HFF-Myc (cell line): ENCODE results near the gene RYR2.

Source experiments
- DNase-seq: peaks from one replicate; pipeline ENCODE4 v3.0.0-alpha.2; 2011; ENCODE audit warnings: low read depth; ENCODE audit errors: extremely low read depth
- H3K4me3 ChIP-seq: replicated peaks from 2 replicates; pipeline ENCODE4 v1.5.1; 2011; ENCODE audit warnings: low read depth, mild to moderate bottlenecking, control low read depth, low read length
- CTCF ChIP-seq: IDR thresholded peaks from 2 replicates; pipeline ENCODE4 v1.5.1; 2012; ENCODE audit warnings: mild to moderate bottlenecking, low read depth, low read length, control low read depth; ENCODE audit errors: missing control alignments

RYR2 gene

GRCh38 chr1:237712586-237713157 lies 670.7 kb downstream of the RYR2 start:
- no peak for DNase-seq
- no peak overlapping the region for H3K4me3 ChIP-seq
- TF ChIP-seq CTCF: no peak

- no peak for TF ChIP-seq CTCF
- no peak overlapping the region for H3K4me3 ChIP-seq
- no peak for DNase-seq
Measured at GRCh38 chr1:237713916-237714315, 671.9 kb downstream of the RYR2 start.

- no peak overlapping the region for H3K4me3 ChIP-seq
- DNase-seq: no peak
- TF ChIP-seq CTCF: no peak
Measured at GRCh38 chr1:237717106-237717505, 675.1 kb downstream of the RYR2 start.

GRCh38 chr1:237730826-237731350 lies 688.9 kb downstream of the RYR2 start:
- H3K4me3 ChIP-seq: no peak overlapping the region
- DNase-seq: no peak
- no peak for TF ChIP-seq CTCF

- H3K4me3 ChIP-seq: no peak overlapping the region
- no peak for TF ChIP-seq CTCF
- DNase-seq: no peak
Measured at GRCh38 chr1:237732657-237733056, 690.7 kb downstream of the RYR2 start.

- TF ChIP-seq CTCF: no peak
- no peak for DNase-seq
- H3K4me3 ChIP-seq: no peak overlapping the region
Measured at GRCh38 chr1:237736372-237737029, 694.5 kb downstream of the RYR2 start.
